ENCODE data around the gene PAPPA2. TPM values are rescaled to one million over a fixed set of nuclear protein-coding genes. Genes with fewer than 3 reads are reported as not detected.

Gene PAPPA2
- total RNA-seq, 1 donor, result 5.8 TPM

- H3K9me3 ChIP-seq (ENCODE audit: low read depth, low read length), result no peaks in the 10 kb centered on the region
- no peaks in the 10 kb centered on the region for H3K36me3 ChIP-seq (ENCODE audit: insufficient read depth, low read length)
- no peaks in the 10 kb centered on the region for H3K4me1 ChIP-seq (ENCODE audit: insufficient read depth, low read length)
- no peak overlapping the region for H2AFZ ChIP-seq (ENCODE audit: low read length)
- H3K27me3 ChIP-seq (ENCODE audit: insufficient read depth, low read length), result no peaks in the 10 kb centered on the region
- no peak for TF ChIP-seq CTCF (IDR thresholded peaks at IDR 0.05; ENCODE audit: extremely low read depth, low read depth, low read length)
- H3K4me2 ChIP-seq (ENCODE audit: insufficient read depth, low read length), result no peak overlapping the region
- no peak overlapping the region for H3K4me3 ChIP-seq (ENCODE audit: insufficient read depth, low read length)
- H4K20me1 ChIP-seq (ENCODE audit: insufficient read depth, low read length), result no peaks in the 10 kb centered on the region
- no peak for DNase-seq (ENCODE audit: insufficient read length, low spot score, missing footprints)
- H3K79me2 ChIP-seq (ENCODE audit: insufficient read depth, low read length), result no peaks in the 10 kb centered on the region
- no peak overlapping the region for H3K27ac ChIP-seq (ENCODE audit: low read depth, low read length)
Observed at GRCh38 chr1:176540428-176540827, 77.5 kb downstream of the PAPPA2 start.

- Histone ChIP-seq H3K27ac (ENCODE audit: low read depth, low read length) (no peak overlapping the region), H3K4me2 (ENCODE audit: insufficient read depth, low read length) (no peak overlapping the region), H4K20me1 (ENCODE audit: insufficient read depth, low read length) (no peaks in the 10 kb centered on the region), H3K9me3 (ENCODE audit: low read depth, low read length) (no peaks in the 10 kb centered on the region), H2AFZ (ENCODE audit: low read length) (no peak overlapping the region), H3K79me2 (ENCODE audit: insufficient read depth, low read length) (no peaks in the 10 kb centered on the region), H3K27me3 (ENCODE audit: insufficient read depth, low read length) (no peaks in the 10 kb centered on the region), H3K36me3 (ENCODE audit: insufficient read depth, low read length) (no peaks in the 10 kb centered on the region), H3K4me3 (ENCODE audit: insufficient read depth, low read length) (no peak overlapping the region), H3K4me1 (ENCODE audit: insufficient read depth, low read length) (no peaks in the 10 kb centered on the region)
- no peak for DNase-seq (ENCODE audit: insufficient read length, low spot score, missing footprints)
- no peak for TF ChIP-seq CTCF (IDR thresholded peaks at IDR 0.05; ENCODE audit: extremely low read depth, low read depth, low read length)
Observed at GRCh38 chr1:176541663-176542062, 78.7 kb downstream of the PAPPA2 start.

GRCh38 chr1:176542352-176542751 lies 79.4 kb downstream of the PAPPA2 start:
- Histone ChIP-seq H2AFZ (ENCODE audit: low read length) (no peak overlapping the region), H3K27ac (ENCODE audit: low read depth, low read length) (no peak overlapping the region), H4K20me1 (ENCODE audit: insufficient read depth, low read length) (no peaks in the 10 kb centered on the region), H3K79me2 (ENCODE audit: insufficient read depth, low read length) (no peaks in the 10 kb centered on the region), H3K4me3 (ENCODE audit: insufficient read depth, low read length) (no peak overlapping the region), H3K36me3 (ENCODE audit: insufficient read depth, low read length) (no peaks in the 10 kb centered on the region), H3K27me3 (ENCODE audit: insufficient read depth, low read length) (no peaks in the 10 kb centered on the region), H3K4me1 (ENCODE audit: insufficient read depth, low read length) (no peaks in the 10 kb centered on the region), H3K4me2 (ENCODE audit: insufficient read depth, low read length) (no peak overlapping the region), H3K9me3 (ENCODE audit: low read depth, low read length) (no peaks in the 10 kb centered on the region)
- TF ChIP-seq CTCF (IDR thresholded peaks at IDR 0.05; ENCODE audit: extremely low read depth, low read depth, low read length), result no peak
- DNase-seq (ENCODE audit: insufficient read length, low spot score, missing footprints), result no peak

GRCh38 chr1:176543360-176544129 lies 80.6 kb downstream of the PAPPA2 start:
- DNase-seq (ENCODE audit: insufficient read length, low spot score, missing footprints), result no peak

More at GRCh38 chr1:176543360-176544129, 80.6 kb downstream of the PAPPA2 start:
- H3K36me3 ChIP-seq (ENCODE audit: insufficient read depth, low read length), result no peaks in the 10 kb centered on the region
- H3K4me3 ChIP-seq (ENCODE audit: insufficient read depth, low read length), result no peak overlapping the region
- H3K27me3 ChIP-seq (ENCODE audit: insufficient read depth, low read length), result no peaks in the 10 kb centered on the region
- H3K4me2 ChIP-seq (ENCODE audit: insufficient read depth, low read length), result no peak overlapping the region
- no peaks in the 10 kb centered on the region for H3K4me1 ChIP-seq (ENCODE audit: insufficient read depth, low read length)
- H4K20me1 ChIP-seq (ENCODE audit: insufficient read depth, low read length), result no peaks in the 10 kb centered on the region
- no peaks in the 10 kb centered on the region for H3K9me3 ChIP-seq (ENCODE audit: low read depth, low read length)
- H2AFZ ChIP-seq (ENCODE audit: low read length), result no peak overlapping the region
- H3K27ac ChIP-seq (ENCODE audit: low read depth, low read length), result no peak overlapping the region
- TF ChIP-seq CTCF (IDR thresholded peaks at IDR 0.05; ENCODE audit: extremely low read depth, low read depth, low read length), result no peak
- no peaks in the 10 kb centered on the region for H3K79me2 ChIP-seq (ENCODE audit: insufficient read depth, low read length)
